Neuronal stem cell (in vitro differentiated cells): Measurements from ENCODE around the gene ATP11B.
"Not testable (repeated sequence)": the region's sequence is repeated elsewhere in the genome, so short reads cannot be mapped to it uniquely, and the experiment has no call there.

ENCODE experiments used
- DNase-seq: peaks from one replicate; pipeline ENCODE4 v3.0.0-alpha.2; 2013; ENCODE audit warnings: low spot score
- H2AFZ ChIP-seq: one replicate; pipeline ENCODE4 v1.6.1; 2013; ENCODE audit warnings: mild to moderate bottlenecking, low read length, inconsistent platforms
- H2AK5ac ChIP-seq: 2 replicates; pipeline ENCODE4 v1.6.1; 2013; ENCODE audit warnings: low read depth, mild to moderate bottlenecking, inconsistent platforms, low read length, moderate library complexity, mixed read lengths
- H2BK120ac ChIP-seq: 2 replicates; pipeline ENCODE4 v1.6.1; 2013; ENCODE audit warnings: low read depth, mild to moderate bottlenecking, inconsistent platforms, low read length, moderate library complexity, mixed read lengths
- H2BK12ac ChIP-seq: one replicate; pipeline ENCODE4 v1.6.1; 2013; ENCODE audit warnings: low read length, inconsistent platforms
- H2BK15ac ChIP-seq: 2 replicates; pipeline ENCODE4 v1.6.1; 2013; ENCODE audit warnings: mild to moderate bottlenecking, low read length, inconsistent platforms, mixed read lengths
- H2BK5ac ChIP-seq: one replicate; pipeline ENCODE4 v1.6.1; 2013; ENCODE audit warnings: inconsistent platforms, mild to moderate bottlenecking, low read length, moderate library complexity
- H3K14ac ChIP-seq: one replicate; pipeline ENCODE4 v1.6.1; 2013; ENCODE audit warnings: low read length, inconsistent platforms
- H3K18ac ChIP-seq: 2 replicates; pipeline ENCODE4 v1.6.1; 2013; ENCODE audit warnings: low read length, inconsistent platforms
- H3K23ac ChIP-seq: 2 replicates; pipeline ENCODE4 v1.6.1; 2013; ENCODE audit warnings: low read depth, mild to moderate bottlenecking, mixed read lengths, low read length, inconsistent platforms; ENCODE audit not compliant: poor library complexity
- H3K27ac ChIP-seq: replicated peaks from 3 replicates; pipeline ENCODE4 v1.5.1; 2013; ENCODE audit warnings: low read length, inconsistent platforms
- H3K27me3 ChIP-seq, 3 experiments: 2 replicates each; pipeline ENCODE4 v1.6.1; 2013; ENCODE audit warnings: low read length in 3 of 3, mild to moderate bottlenecking in 2 of 3, inconsistent platforms in 1 of 3, low read depth in 1 of 3, mixed read lengths in 1 of 3, moderate library complexity in 1 of 3; ENCODE audit not compliant: control insufficient read depth in 3 of 3, insufficient read depth in 3 of 3
- H3K36me3 ChIP-seq, 2 donors: replicated peaks in 1 of 2; 2 replicates each; pipeline ENCODE4 v1.6.1; 2013; ENCODE audit warnings: low read length in 2 of 2; ENCODE audit not compliant: control insufficient read depth in 2 of 2, insufficient read depth in 2 of 2
- H3K4ac ChIP-seq: 2 replicates; pipeline ENCODE4 v1.6.1; 2013; ENCODE audit warnings: inconsistent platforms, mild to moderate bottlenecking, low read length, moderate library complexity
- H3K4me1 ChIP-seq, 2 donors: 1 replicate in 1 of 2; 2 replicates in 1 of 2; pipeline ENCODE4 v1.6.1; 2013; ENCODE audit warnings: low read length in 2 of 2, low read depth in 1 of 2; ENCODE audit not compliant: control insufficient read depth in 2 of 2, insufficient read depth in 1 of 2
- H3K4me2 ChIP-seq: one replicate; pipeline ENCODE4 v1.6.1; 2013; ENCODE audit warnings: mild to moderate bottlenecking, low read length, inconsistent platforms; ENCODE audit not compliant: insufficient read depth, poor library complexity, severe bottlenecking
- H3K4me3 ChIP-seq, 2 donors: 2 replicates each; pipeline ENCODE4 v1.5.1; 2013; ENCODE audit warnings: low read length in 2 of 2, mild to moderate bottlenecking in 2 of 2, inconsistent platforms in 1 of 2, moderate library complexity in 1 of 2
- H3K79me1 ChIP-seq: one replicate; pipeline ENCODE4 v1.6.1; 2013; ENCODE audit warnings: low read depth, mild to moderate bottlenecking, inconsistent platforms, low read length, moderate library complexity
- H3K9ac ChIP-seq: one replicate; pipeline ENCODE4 v1.6.1; 2013; ENCODE audit warnings: mild to moderate bottlenecking, low read depth, low read length, inconsistent platforms; ENCODE audit not compliant: poor library complexity
- H3K9me3 ChIP-seq, 2 donors: replicated peaks in 1 of 2; 2 replicates each; pipeline versions ENCODE3 to v1.6.1; 2013; ENCODE audit warnings: low read length in 2 of 2, mild to moderate bottlenecking in 2 of 2, inconsistent platforms in 1 of 2, low read depth in 1 of 2, mixed read lengths in 1 of 2, moderate library complexity in 1 of 2; ENCODE audit not compliant: control insufficient read depth in 2 of 2, insufficient read depth in 1 of 2
- H4K8ac ChIP-seq: one replicate; pipeline ENCODE4 v1.6.1; 2013; ENCODE audit warnings: low read depth, mild to moderate bottlenecking, inconsistent platforms, low read length, moderate library complexity
- H4K91ac ChIP-seq: one replicate; pipeline ENCODE4 v1.6.1; 2013; ENCODE audit warnings: low read length, low read depth, mild to moderate bottlenecking, inconsistent platforms; ENCODE audit not compliant: poor library complexity
- WGBS, 2 donors: extraction: QIAGEN DNeasy Blood & Tissue Kit; methylation state at CpG; one replicate each; pipeline ENCODE4 v1.1.7; 2013; ENCODE audit warnings: missing lambda C conversion rate in 2 of 2, mixed read lengths in 1 of 2; ENCODE audit not compliant: insufficient read length in 2 of 2, insufficient replicate concordance in 1 of 2; ENCODE audit errors: extremely low coverage in 2 of 2; 5-methylcytosine and 5-hydroxymethylcytosine counted together

ATP11B gene

DNA sequence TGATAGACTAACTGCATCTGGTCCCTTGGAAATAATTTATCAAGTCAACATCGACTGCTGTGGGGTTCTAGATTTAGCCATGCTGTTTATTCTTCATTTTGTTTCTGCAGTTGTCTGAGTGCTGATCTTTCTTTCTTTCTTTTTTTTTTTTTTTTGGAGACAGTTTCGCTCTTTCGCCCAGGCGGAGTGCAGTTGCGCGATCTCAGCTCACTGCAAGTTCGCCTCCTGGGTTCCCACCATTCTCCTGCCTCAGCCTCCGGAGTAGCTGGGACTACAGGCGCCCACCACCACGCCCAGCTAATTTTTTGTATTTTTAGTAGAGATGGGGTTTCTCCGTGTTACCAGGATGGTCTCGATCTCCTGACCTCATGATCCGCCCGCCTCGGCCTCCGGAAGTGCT is 5.8 kb downstream of the ATP11B start:
- DNase-seq, H3K36me3 ChIP-seq, H3K14ac ChIP-seq: not testable (repeated sequence)

GRCh38 chr3:182800508-182800907 is 7.2 kb downstream of the ATP11B start:
- H2AK5ac ChIP-seq = no peak overlapping the region
- no peak overlapping the region for H2BK120ac ChIP-seq
- no peak overlapping the region for H3K23ac ChIP-seq
- H3K9ac ChIP-seq = no peak overlapping the region
- no peak overlapping the region for H3K18ac ChIP-seq
- H3K27me3 ChIP-seq = no peaks in the 10 kb centered on the region
- no peak overlapping the region for H2BK15ac ChIP-seq
- peaks cover 2% of the 10 kb centered on the region for H3K79me1 ChIP-seq
- H3K4me1 ChIP-seq = peaks cover 1 to 6% of the 10 kb centered on the region in 2 donors
- no peak overlapping the region for H2AFZ ChIP-seq
- no CpG with 5 or more reads among the region's 8 CpGs for WGBS, 2 donors
- no peaks in the 10 kb centered on the region for H3K9me3 ChIP-seq
- H3K36me3 ChIP-seq = no peaks in the 10 kb centered on the region
- H3K27ac ChIP-seq = no peak overlapping the region
- H3K4me3 ChIP-seq = no peak overlapping the region
- no peak overlapping the region for H2BK5ac ChIP-seq
- no peak overlapping the region for H4K8ac ChIP-seq
- H3K14ac ChIP-seq = no peak overlapping the region
- no peak overlapping the region for H3K4me2 ChIP-seq
- H2BK12ac ChIP-seq = no peak overlapping the region
- H3K4ac ChIP-seq = no peak overlapping the region
- no peak overlapping the region for H4K91ac ChIP-seq
- no peak for DNase-seq

More for the DNA sequence above, 5.8 kb downstream of the ATP11B start:
- H3K79me1 ChIP-seq, H3K27me3 ChIP-seq, H2AFZ ChIP-seq, H2BK120ac ChIP-seq, H3K9ac ChIP-seq, H2BK15ac ChIP-seq, H2BK5ac ChIP-seq, H3K27ac ChIP-seq, H3K4ac ChIP-seq, H3K9me3 ChIP-seq, H2BK12ac ChIP-seq, H3K4me2 ChIP-seq, H3K23ac ChIP-seq, H3K4me3 ChIP-seq, H4K91ac ChIP-seq, H2AK5ac ChIP-seq, H3K18ac ChIP-seq, H4K8ac ChIP-seq: not testable (repeated sequence)
- no CpG with 5 or more reads among the region's 16 CpGs for WGBS, 2 donors
- H3K4me1 ChIP-seq = peaks cover 3 to 13% of the 10 kb centered on the region in 2 donors

- Histone ChIP-seq H4K8ac (no peak overlapping the region), H3K4me2 (no peak overlapping the region), H3K27me3 (no peaks in the 10 kb centered on the region), H2BK12ac (no peak overlapping the region), H3K9ac (no peak overlapping the region), H3K9me3 (no peaks in the 10 kb centered on the region), H3K23ac (no peak overlapping the region), H3K4me1 (peaks cover 1 to 4% of the 10 kb centered on the region in 2 donors), H2AK5ac (no peak overlapping the region), H3K27ac (no peak overlapping the region), H3K14ac (no peak overlapping the region), H3K4ac (no peak overlapping the region), H2AFZ (no peak overlapping the region), H3K79me1 (peaks cover 2% of the 10 kb centered on the region), H2BK5ac (no peak overlapping the region), H2BK120ac (no peak overlapping the region), H4K91ac (no peak overlapping the region), H3K4me3 (no peak overlapping the region), H3K36me3 (no peaks in the 10 kb centered on the region), H2BK15ac (no peak overlapping the region), H3K18ac (no peak overlapping the region)
- no peak for DNase-seq
- WGBS, 2 donors = no CpG with 5 or more reads among the region's 6 CpGs
These were observed 9.4 kb downstream of the ATP11B start for GRCh38 chr3:182802413-182803390.

DNA sequence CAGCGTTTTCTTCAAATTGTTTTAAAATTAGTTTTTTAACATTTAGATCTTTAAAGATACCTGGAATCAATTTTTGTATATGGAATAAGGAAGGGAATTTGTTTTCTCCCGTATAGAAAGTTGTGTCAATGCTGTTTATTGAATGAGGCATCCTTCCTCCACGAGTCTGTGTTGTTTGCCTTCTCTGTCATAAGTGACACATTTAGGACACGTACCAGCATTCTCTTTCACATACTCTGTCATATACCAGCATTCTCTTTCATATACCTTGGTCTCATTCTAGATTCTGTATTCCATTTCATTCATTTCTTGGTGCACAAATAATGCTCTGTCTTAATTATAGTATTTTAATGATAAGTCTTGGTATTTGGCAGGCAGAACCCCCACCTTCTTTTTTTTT is 10.3 kb downstream of the ATP11B start:
- no peaks in the 10 kb centered on the region for H3K36me3 ChIP-seq
- H3K14ac ChIP-seq = no peak overlapping the region
- no peak overlapping the region for H2BK12ac ChIP-seq
- H4K8ac ChIP-seq = no peak overlapping the region
- no peak overlapping the region for H3K4me3 ChIP-seq
- H3K23ac ChIP-seq = no peak overlapping the region
- WGBS, 2 donors = no CpG with 5 or more reads among the region's 4 CpGs
- H3K27ac ChIP-seq = no peak overlapping the region
- H4K91ac ChIP-seq = no peak overlapping the region
- H3K4ac ChIP-seq = no peak overlapping the region
- no peak overlapping the region for H3K9ac ChIP-seq
- H3K79me1 ChIP-seq = no peaks in the 10 kb centered on the region
- H3K4me2 ChIP-seq = no peak overlapping the region
- H3K9me3 ChIP-seq = no peaks in the 10 kb centered on the region
- no peak overlapping the region for H2BK120ac ChIP-seq
- H3K27me3 ChIP-seq = no peaks in the 10 kb centered on the region
- no peak overlapping the region for H2AFZ ChIP-seq
- no peak for DNase-seq
- no peak overlapping the region for H3K18ac ChIP-seq
- no peak overlapping the region for H2AK5ac ChIP-seq
- H2BK5ac ChIP-seq = no peak overlapping the region
- peaks cover 1 to 4% of the 10 kb centered on the region in 2 donors for H3K4me1 ChIP-seq
- no peak overlapping the region for H2BK15ac ChIP-seq
